Skin of body (tissue), 2 donors: ENCODE data around the gene AUTS2. TPM values are rescaled to one million over a fixed set of nuclear protein-coding genes. Genes with fewer than 3 reads are reported as not detected.
A peak's percentile ranks its signal among the peaks of the same experiment; 100 is the strongest.

Experiments
- DNase-seq: peaks from one replicate; lab custom pipeline; 2025; lab: John Stamatoyannopoulos, UW
- total RNA-seq: library from RNA; depleted of rRNA; stranded (reverse); fragments of >200 nt; gene quantifications from one replicate; pipeline ENCODE4 v1.2.3, GENCODE V29; 2014

Gene AUTS2
- total RNA-seq, 1 donor from 2014 or later = 61.0 TPM

GRCh38 chr7:70520611-70521010, 922.3 kb downstream of the AUTS2 start:
- no peak for DNase-seq

DNA sequence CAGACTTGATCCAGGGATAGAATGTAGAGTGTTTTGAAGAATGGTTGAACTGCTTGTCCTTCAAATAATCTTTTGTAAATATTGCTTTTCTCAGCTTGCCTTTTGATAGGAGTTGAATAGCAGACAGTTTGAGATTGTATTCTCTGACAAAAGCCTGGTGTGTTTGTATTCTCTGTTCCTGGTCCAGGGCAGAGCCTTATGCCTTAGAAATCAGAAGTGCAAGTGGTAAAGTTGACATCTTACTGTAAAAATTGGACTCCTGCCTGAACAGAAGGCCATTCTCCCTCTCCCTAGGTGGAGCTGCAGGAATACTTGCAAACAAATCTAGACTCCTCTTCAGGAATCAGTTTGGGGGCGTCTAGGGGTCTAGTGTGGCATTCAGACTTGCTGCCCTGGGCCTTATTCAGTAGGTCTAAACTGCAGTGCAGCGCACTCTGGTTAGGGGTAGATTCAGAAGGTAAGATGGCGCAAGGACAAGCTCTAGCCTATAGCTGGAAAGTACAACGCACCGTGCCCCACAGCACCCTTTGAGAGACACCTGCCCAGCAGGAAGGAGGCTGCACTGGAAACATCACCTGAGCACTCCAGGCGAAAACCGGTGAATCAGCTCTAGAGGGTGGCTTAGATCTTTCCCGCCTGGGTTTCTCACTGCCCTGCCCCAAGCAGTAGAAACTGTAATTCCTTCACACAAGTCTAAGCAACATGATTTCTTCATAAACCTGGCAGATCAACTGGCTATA, 925.1 kb downstream of the AUTS2 start:
- no peak for DNase-seq

GRCh38 chr7:70523989-70524351, 925.7 kb downstream of the AUTS2 start:
- DNase-seq = no peak

GRCh38 chr7:70525991-70526390, 927.7 kb downstream of the AUTS2 start:
- DNase-seq = no peak

DNA sequence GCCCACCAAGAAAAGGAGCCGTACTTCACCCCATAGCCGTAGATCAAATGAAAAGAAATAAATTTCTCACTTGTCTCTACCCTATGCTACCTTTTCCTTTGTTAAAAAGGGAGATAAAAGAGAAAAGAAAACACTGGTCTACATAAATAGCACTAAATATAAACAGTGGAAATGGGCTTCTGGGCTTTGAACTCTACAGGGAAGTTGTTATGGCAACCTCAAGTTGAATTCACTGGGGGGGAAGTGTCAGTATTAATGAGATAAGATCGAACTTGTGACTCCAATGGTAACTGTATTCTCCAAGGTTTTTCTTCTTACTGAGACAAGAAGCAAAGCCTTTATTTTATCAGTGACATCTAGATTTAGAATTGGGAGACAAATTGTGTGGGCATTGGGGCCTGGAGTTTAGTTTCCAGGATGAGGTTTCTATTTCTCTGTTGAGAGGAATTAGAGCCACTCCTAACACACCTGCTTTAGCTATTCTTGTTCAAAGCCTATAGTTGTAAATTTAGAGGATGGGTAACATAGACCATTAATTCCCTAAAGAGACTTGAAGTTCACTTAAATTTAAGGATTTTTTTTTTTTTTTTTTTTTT, 929.3 kb downstream of the AUTS2 start:
- DNase-seq = no peak

DNA sequence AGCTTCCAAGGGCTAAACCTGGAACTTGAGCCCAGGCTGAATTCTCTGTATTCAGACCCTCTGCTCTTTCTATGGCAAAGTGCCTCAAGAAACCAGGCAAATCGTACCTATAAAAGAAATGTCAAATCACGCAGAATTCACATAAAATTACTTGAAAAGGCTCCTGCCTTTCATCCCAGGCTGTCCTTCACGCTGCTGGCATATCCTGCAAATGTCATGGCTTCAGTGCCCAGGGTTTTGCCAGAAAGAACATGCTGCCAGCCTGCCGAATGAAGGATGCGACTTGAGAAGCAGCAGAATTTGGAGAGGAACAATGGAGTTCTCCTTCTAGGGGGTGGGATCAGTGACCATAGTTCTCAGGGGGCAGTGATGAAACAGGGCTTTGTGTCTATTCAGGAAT, 931.2 kb downstream of the AUTS2 start:
- DNase-seq = no peak

DNA sequence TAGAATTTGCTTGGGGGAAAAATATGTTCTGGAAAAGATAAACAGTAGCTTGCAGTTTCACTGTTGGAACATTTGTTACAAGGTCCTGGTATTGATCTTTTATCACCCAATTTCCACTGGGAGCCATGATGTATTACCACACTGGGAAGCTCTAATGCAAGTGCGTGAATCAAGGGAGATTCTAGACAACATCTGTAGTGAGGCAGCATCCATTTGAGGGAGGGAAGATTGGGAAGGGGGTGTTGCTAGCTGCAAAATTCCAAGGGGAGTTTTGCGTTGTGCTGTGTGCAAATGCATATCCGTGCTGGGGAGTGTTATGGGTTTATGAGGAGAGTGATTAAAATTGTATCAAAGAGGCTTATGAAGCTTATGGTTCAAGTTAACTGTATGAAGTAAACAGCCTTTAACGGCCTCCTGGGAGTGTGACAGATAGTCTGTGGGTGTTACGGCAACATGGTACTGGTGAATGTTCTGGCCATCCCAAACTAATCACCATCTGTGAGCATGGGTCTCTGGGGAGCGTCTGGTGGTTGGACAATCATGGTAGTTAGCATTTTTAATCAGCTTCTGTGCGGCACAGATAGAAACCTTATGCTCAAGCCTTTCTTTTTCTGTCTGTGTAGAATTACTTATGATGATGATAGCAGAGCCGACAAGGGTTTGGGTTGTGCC, 931.8 kb downstream of the AUTS2 start:
- peak; percentile 25 for DNase-seq

GRCh38 chr7:70533614-70534013, 935.3 kb downstream of the AUTS2 start:
- DNase-seq = no peak

DNA sequence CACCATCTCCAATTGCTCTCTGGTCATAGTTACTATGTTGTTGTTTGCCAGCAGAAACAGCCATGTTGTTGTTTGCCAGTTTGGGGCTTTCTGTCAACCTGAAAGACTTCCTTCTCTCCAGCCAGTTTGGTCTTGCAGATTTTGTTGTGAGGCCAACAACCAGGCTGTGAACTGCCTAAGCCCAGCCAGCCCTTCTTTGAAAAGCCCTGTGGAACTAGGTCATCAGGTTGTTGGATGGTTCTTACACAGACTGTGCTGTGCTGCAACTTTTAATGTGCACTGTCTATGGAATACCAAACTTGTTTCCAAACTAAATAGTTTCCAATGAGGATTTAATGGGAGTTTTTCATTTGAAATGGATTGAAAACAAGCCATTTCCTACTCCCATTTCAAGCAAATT, 940.9 kb downstream of the AUTS2 start:
- no peak for DNase-seq

DNA sequence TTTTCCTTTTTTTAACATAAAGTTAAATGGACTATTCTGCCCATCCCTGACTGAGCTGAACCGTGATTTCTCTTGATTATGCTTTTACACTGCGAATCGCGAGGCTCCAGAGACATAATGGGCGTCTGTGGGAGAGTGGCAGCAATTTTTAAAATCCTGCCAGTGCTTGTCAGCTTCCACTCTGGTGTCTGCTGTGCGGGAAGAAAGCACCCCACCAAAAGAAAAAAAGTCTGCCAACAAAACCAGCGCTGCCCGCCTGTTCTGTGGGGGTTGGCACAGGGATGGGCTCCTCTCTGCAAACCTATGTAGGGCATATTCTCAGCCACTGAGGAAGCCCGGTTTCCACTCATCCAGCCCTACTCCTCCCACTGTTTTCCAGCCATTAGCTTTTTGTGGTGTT, 941.3 kb downstream of the AUTS2 start:
- DNase-seq = no peak

GRCh38 chr7:70540641-70541040, 942.4 kb downstream of the AUTS2 start:
- no peak for DNase-seq

DNA sequence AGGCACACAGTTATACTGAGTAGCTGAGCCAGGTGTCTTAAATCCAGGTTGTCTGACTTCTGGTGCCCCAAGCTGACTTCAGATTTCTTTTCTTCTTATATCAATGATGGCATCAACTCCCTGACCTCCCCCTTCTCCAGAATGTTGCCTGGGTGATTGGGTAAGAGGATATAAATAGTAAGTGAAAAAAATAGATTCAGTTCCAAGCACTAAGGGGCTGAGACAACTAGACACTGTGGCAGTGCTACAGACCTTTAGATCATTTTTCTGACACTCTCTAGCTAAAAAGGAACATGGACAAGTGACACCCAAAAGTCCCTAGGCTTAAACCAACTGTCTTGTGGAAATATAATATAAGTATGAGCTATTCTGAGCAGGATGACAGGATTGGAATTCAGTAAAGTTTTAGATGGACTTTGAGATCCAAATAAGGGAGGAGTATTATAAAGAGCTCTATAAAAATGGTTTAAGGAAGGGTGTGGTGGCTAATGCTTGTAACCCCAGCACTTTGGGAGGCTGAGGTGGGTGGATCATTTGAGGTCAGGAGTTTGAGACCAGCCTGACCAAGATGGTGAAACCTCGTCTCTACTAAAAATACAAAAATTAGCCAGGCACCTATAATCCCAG, 944.6 kb downstream of the AUTS2 start:
- no peak for DNase-seq

DNA sequence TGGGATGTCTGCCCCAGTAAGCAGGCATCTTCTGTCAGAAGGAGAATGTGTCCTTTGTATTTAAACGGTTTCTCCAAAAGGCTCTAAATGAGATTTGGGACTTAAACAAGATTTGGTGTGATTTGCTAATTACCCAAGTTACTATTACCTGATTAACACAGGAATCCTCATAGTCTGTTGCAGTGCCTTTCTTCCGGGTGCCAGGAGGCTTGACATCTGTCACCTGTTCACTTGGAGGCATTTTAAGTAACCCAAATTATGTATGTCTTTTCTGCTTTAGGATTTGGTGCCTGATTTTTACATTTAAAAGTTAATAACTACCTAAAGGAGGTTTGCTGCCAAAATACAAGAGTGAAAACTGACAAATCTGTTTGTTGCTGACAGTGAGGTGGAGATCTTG, 945.7 kb downstream of the AUTS2 start:
- no peak for DNase-seq

DNA sequence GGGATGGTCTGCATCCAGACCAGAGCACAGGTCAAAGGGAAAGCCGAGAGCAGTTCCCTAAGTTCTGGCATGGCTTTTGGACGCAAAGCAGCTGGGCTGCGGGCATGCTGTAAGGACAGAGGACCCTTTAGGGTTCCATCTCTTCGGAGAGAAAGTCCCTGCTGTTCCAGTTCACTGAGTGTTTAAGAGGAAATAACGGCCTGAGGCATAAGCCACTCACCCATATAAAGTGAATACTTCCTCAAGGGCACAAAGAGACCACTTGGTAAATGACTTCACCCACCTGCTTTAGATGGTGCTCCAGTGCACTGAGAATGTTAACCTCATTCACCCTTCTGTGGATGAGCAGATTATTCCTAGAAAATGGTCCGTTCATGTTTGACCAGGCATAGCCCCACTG, 946.9 kb downstream of the AUTS2 start:
- DNase-seq = no peak

DNA sequence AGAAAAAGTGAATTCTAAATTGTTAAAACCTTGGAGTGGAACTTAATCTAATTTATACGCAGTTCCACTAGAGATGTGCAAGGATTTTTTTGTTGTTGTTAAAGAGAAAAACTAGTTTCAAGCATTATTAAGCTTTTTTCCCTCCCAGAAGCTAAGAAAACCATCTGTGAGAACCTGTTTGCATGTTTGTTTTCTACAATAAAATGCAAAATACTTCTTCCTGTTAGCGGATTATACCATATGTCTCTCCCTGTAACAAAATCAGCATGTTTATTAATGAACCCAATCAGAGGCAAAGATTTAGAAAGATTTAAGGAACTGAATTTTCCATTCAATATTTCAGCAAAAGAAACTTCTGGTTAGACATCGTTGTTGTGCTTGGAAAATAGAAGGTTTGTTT, 953.9 kb downstream of the AUTS2 start:
- no peak for DNase-seq

DNA sequence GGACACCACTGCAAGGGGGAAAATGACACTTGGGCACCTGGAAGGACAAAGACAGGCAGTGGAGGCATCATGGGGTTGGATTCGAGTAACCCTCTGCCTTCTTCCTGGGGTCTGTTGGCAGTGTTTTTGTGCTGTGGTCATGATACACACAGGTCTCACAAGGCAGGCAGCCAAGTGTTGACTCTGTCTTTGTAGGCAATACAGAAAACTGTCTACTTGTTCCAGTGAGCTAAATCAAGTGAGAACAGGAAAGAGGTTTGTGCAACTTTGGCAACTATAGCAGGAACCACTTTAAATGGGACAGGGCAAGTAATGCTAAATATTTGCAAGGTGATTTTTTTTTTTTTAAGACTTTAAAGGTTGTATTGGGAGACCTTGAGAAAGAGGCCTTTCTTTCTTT, 955.1 kb downstream of the AUTS2 start:
- no peak for DNase-seq

GRCh38 chr7:70554646-70555045, 956.4 kb downstream of the AUTS2 start:
- DNase-seq = no peak

- DNase-seq = no peak
Measured at GRCh38 chr7:70556761-70557160, 958.5 kb downstream of the AUTS2 start.

DNA sequence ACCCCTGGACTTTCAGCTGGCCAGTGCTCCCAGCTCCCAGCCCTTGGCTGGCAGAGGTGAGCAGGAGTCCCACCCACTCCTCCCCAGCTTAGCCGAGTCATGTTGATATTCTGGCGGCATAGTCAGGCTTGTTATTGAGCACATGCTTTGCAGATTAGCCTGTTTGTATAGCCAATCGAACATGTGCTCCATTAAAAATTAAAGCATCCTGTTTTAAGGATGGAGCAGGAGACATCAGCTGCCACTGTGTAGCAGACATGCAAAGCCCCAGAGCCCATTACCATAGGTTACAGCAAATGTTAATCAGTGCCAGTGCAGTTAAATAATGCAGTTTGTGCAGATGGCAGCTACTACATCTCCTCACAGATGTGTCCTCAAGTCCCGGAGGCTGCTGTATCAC, 959.1 kb downstream of the AUTS2 start:
- DNase-seq = no peak

DNA sequence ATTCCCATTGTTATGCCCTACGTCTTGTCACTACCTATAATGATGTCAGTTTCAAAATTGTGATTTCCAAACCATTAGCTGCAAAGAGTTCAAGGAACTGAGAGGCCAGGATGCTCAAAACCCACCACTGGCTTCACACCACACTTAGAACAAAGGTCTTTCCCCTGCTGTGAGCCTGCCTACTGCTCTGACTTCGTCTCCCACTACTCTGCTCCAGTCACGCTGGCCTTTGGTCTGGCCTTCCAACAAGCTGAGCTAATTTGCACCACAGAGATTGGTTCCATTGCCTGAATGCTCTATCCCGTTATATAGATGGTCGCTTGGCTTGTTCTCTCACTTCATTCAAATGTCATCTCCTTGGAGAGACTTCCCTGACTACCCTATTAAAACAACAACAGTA, 961.5 kb downstream of the AUTS2 start:
- DNase-seq = no peak

DNA sequence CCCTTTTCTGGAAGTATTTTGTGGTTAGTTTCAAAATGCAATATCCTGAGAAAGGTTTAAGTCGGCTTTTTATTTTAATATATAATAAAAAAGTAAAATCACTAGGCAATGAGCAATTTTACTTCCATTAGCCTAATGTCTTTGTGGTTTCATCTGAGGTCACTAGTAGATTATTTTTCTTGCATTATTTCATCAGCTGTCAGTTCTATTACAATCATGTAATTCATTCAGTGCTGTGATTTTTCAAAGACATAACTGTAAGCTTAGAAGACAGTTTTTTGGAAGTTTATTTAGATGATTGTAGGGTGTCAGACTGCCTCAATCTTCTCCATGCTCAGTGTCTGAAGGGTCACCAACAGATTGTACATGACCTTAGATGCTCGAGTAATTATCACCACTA, 965.7 kb downstream of the AUTS2 start:
- DNase-seq = no peak

- DNase-seq = no peak
Measured at GRCh38 chr7:70565721-70566370, 967.6 kb downstream of the AUTS2 start.
